Measurements from ENCODE around the gene TATDN2. TPM values are rescaled to one million over a fixed set of nuclear protein-coding genes. Genes with fewer than 3 reads are reported as not detected.
A peak's percentile ranks its signal among the peaks of the same experiment; 100 is the strongest.

TATDN2 gene
- total and polyA plus RNA-seq, 2 experiments from 2014 or later = 4.8 to 19.1 TPM

DNA sequence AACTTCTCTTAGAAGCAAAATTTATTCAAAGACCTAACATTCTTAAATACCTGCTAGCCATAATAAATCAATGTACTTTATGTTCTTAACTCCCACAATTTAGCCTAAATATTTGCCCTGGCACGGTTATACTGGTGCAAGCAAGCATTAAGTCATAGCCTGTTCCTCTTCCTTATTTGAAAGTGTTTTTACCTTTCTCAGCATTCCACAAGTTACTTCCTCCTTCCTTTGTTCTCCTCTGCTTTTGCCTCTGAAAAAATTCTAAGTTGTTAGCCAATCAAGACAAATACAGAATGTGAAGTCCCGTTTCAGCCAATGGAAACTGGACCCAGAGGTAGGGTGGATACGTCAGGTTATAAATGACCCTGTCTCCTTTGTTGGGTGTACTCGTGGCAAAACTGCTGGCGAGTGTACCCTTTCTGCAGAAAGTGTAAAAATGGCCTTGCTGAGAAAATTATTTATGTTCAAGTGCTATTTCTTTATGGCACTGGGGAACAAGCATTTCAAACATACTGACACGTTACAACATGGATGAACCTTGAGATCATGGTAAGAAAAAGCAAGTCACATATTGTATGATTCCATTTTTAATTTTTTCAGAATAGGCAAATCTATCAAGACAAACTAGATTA, 3.1 kb upstream of the TATDN2 start (continued):
- TF ChIP-seq, protein P1, sequence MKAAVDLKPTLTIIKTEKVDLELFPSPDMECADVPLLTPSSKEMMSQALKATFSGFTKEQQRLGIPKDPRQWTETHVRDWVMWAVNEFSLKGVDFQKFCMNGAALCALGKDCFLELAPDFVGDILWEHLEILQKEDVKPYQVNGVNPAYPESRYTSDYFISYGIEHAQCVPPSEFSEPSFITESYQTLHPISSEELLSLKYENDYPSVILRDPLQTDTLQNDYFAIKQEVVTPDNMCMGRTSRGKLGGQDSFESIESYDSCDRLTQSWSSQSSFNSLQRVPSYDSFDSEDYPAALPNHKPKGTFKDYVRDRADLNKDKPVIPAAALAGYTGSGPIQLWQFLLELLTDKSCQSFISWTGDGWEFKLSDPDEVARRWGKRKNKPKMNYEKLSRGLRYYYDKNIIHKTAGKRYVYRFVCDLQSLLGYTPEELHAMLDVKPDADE (IDR thresholded peaks at IDR 0.05) = no peak

DNA sequence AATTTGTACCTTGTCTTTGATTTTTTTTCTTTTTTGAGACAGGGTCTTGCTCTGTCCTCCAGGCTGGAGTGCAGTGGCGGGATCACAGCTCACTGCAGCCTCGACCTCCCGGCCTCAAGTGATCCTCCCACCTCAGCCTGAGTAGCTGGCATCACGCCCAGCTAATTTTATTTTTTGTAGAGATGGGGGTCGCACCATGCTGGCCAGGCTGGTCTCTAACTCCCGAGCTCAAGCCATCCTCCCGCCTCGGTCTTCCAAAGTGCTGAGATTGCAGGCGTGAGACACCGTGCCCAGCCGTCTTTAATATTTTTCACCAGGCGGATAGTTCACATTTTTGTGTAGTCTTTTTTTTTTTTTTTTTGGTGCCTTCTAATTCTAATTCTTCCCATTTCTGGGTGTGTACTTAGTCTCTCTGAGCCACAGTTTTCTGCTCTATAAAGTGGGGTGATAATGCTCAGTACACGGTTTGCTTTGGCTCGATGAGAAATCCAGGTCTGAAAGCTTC, 528 bp upstream of the TATDN2 start:
- H3K27me3 Mint-ChIP-seq (ENCODE audit: insufficient read depth, low read depth, poor library complexity) = peaks cover 27% of the 10 kb centered on the region
- H3K4me2 ChIP-seq = peak overlapping the region; percentile 52
- H3K27me3 ChIP-seq (ENCODE audit: insufficient read depth) = peaks cover 8% of the 10 kb centered on the region; the same call in 1 of the 2 replicates
- H3K27ac Mint-ChIP-seq = peak overlapping the region; percentile 77
- peaks cover 35% of the 10 kb centered on the region for H3K79me2 ChIP-seq (replicated peaks; ENCODE audit: insufficient read depth)
- peaks cover 22% of the 10 kb centered on the region; the same call in 2 of the 3 replicates for H3K4me1 Mint-ChIP-seq
- peaks cover 61% of the 10 kb centered on the region for H3K36me3 Mint-ChIP-seq (ENCODE audit: low read depth)
- H3K9me3 Mint-ChIP-seq = peaks cover 43% of the 10 kb centered on the region
- no peak overlapping the region for H3K27ac ChIP-seq (ENCODE audit: low read depth)
- no peak for DNase-seq (ENCODE audit: low spot score)
- peaks cover 18% of the 10 kb centered on the region; the same call in 1 of the 2 replicates for H3K36me3 ChIP-seq (ENCODE audit: insufficient read depth)
- no peak overlapping the region for H2AFZ ChIP-seq
- H3F3A ChIP-seq (replicated peaks; ENCODE audit: low read depth) = 0 out of 2 replicates have a peak, but pooled peaks cover 4% of the 10 kb centered on the region
- H3K4me3 Mint-ChIP-seq = peak overlapping the region; percentile 59
- no peak for TF ChIP-seq POLR2AphosphoS5 (IDR thresholded peaks at IDR 0.05; ENCODE audit: low read depth)
- 0 out of 2 replicates have a peak, but pooled peaks have one; percentile 14 for TF ChIP-seq ZNF331 (CRISPR knock-in tag; IDR thresholded peaks at IDR 0.05; ENCODE audit: low read depth)
- H3K4me3 ChIP-seq = peak overlapping the region; percentile 96; the same call in 1 of the 2 replicates
- H3K4me1 ChIP-seq (ENCODE audit: insufficient read depth) = peaks cover 17% of the 10 kb centered on the region
- no peaks in the 10 kb centered on the region for H3K9me2 ChIP-seq (ENCODE audit: insufficient read depth)
- no peaks in the 10 kb centered on the region; the same call in 1 of the 2 replicates for H4K20me1 ChIP-seq (replicated peaks; ENCODE audit: insufficient read depth)
- no peak for ATAC-seq

DNA sequence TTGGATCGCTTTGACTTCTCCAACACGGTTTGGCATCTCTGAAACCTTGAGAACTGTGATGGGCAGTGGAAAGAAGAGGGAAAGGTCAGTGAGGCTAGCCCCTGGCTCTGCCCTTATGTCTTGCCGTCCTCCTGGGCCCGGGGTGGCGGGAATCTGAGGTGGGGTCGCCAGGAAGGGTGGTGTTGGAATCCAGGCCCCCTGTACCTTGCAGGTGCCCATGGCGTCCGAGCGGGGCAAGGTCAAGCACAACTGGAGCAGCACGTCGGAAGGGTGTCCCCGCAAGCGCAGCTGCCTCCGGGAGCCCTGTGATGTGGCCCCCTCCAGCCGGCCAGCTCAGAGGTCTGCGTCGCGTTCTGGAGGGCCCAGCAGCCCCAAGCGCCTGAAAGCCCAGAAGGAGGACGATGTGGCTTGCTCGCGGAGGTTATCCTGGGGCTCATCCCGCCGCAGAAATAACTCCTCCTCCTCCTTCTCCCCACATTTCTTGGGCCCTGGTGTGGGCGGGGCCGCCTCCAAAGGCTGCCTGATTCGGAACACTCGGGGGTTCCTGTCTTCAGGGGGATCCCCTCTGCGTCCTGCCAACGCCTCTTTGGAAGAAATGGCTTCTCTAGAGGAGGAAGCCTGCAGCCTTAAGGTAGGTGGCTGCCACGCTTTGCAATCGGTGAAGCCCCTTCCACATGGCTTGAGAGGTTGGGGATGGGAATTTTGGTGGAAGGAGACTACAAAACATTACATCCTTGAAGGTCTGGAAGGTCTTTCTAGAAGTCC, 907 bp downstream of the TATDN2 start:
- TF ChIP-seq EZH2 (IDR thresholded peaks at IDR 0.05; ENCODE audit: low read depth, unreplicated experiment) (no peak), ZNF114 (CRISPR knock-in tag; IDR thresholded peaks at IDR 0.05) (no peak), NANOG (IDR thresholded peaks at IDR 0.05; ENCODE audit: borderline replicate concordance) (no peak), CREB1 (CRISPR knock-in tag; IDR thresholded peaks at IDR 0.05; ENCODE audit: low read depth) (no peak)
- TF ChIP-seq, protein P1 (IDR thresholded peaks at IDR 0.05) = no peak
- peak overlapping the region; percentile 93 for H2AFZ ChIP-seq
- Mint-ChIP-seq H3K4me3 (peak overlapping the region; percentile 92), H3K27me3 (ENCODE audit: insufficient read depth, low read depth, poor library complexity) (peaks cover 27% of the 10 kb centered on the region), H3K36me3 (ENCODE audit: low read depth) (peaks cover 71% of the 10 kb centered on the region), H3K9me3 (peaks cover 39% of the 10 kb centered on the region), H3K27ac (peak overlapping the region; percentile 50; the same call in 1 of the 2 replicates), H3K4me1 (peaks cover 22% of the 10 kb centered on the region; the same call in 2 of the 3 replicates)
- peaks cover 18% of the 10 kb centered on the region for H3K36me3 ChIP-seq (ENCODE audit: insufficient read depth)
- H3K4me2 ChIP-seq = peak overlapping the region; percentile 98
- ATAC-seq (peak; percentile 26), DNase-seq (ENCODE audit: low spot score) (peak; percentile 55)
- H3K9me2 ChIP-seq (ENCODE audit: insufficient read depth) = no peaks in the 10 kb centered on the region
- H3F3A ChIP-seq (replicated peaks; ENCODE audit: low read depth) = 0 out of 2 replicates have a peak, but pooled peaks cover 4% of the 10 kb centered on the region
- H3K4me1 ChIP-seq (ENCODE audit: insufficient read depth) = peaks cover 17% of the 10 kb centered on the region
- H3K4me3 ChIP-seq = peak overlapping the region; percentile 96
- H4K20me1 ChIP-seq (replicated peaks; ENCODE audit: insufficient read depth) = peaks cover 5% of the 10 kb centered on the region; the same call in 1 of the 2 replicates
- H3K27ac ChIP-seq (ENCODE audit: low read depth) = peak overlapping the region; percentile 79
- peaks cover 43% of the 10 kb centered on the region for H3K79me2 ChIP-seq (replicated peaks; ENCODE audit: insufficient read depth)
- H3K27me3 ChIP-seq (ENCODE audit: insufficient read depth) = peaks cover 8% of the 10 kb centered on the region; the same call in 1 of the 2 replicates

Data from GM23338 (cell line).